Stomach (tissue), 9 donors: ENCODE measurements around the gene SLC13A3. TPM values are rescaled to one million over a fixed set of nuclear protein-coding genes. Genes with fewer than 3 reads are reported as not detected.

Experiments
- DNase-seq, 2 donors: peaks; one replicate each; pipeline versions ENCODE4 v3.0.0 to v3.0.0-alpha.2; 2013 to 2019
- H3K27ac ChIP-seq, 5 donors: fragments of 200-600 bp in 4 of 5; sonication (generic) in 4 of 5; one replicate each; pipeline ENCODE4 v1.5.1; 2013 to 2019; ENCODE audit warnings: mild to moderate bottlenecking in 1 of 5, moderate library complexity in 1 of 5
- H3K27me3 ChIP-seq, 3 donors: fragments of 200-600 bp; sonication (generic); one replicate each; pipeline ENCODE4 v1.5.1; 2017 to 2019; ENCODE audit warnings: mixed run types in 1 of 3
- H3K36me3 ChIP-seq, 4 donors: fragments of 200-600 bp; sonication (generic); 1 replicate in 3 of 4; 2 replicates in 1 of 4; pipeline ENCODE4 v1.5.1; 2016 to 2019
- H3K4me1 ChIP-seq, 4 donors: fragments of 200-600 bp; sonication (generic); one replicate each; pipeline ENCODE4 v1.5.1; 2016 to 2019
- H3K4me3 ChIP-seq, 4 donors: fragments of 200-600 bp; sonication (generic) in 3 of 4; one replicate each; pipeline ENCODE4 v1.5.1; 2016 to 2019; ENCODE audit warnings: mild to moderate bottlenecking in 1 of 4
- H3K9me3 ChIP-seq, 4 donors: fragments of 200-600 bp; sonication (generic); one replicate each; pipeline ENCODE4 v1.5.1; 2016 to 2019
- EP300 ChIP-seq: sonication (generic); formaldehyde crosslinking; IDR thresholded peaks from one replicate; pipeline ENCODE4 v1.6.1; 2017; ENCODE audit warnings: antibody characterized with exemption
- POLR2A ChIP-seq, 4 donors: fragments of 450-650 bp; IDR thresholded peaks; one replicate each; pipeline ENCODE4 v1.6.1; 2016; ENCODE audit warnings: antibody characterized with exemption in 4 of 4, control low read depth in 2 of 4, mild to moderate bottlenecking in 1 of 4, moderate library complexity in 1 of 4
- POLR2AphosphoS5 ChIP-seq, 3 donors: sonication (generic); formaldehyde crosslinking; IDR thresholded peaks; one replicate each; pipeline ENCODE4 v1.6.1; 2016; ENCODE audit warnings: antibody characterized with exemption in 3 of 3
- WGBS, 5 donors: extraction: QIAGEN DNeasy Blood & Tissue Kit in 3 of 5; methylation state at CpG; one replicate each; pipeline versions ENCODE4 v1.1.5 to v1.1.7; 2013 to 2018; 5-methylcytosine and 5-hydroxymethylcytosine counted together
- intact Hi-C: fragments of 100-400 bp; cut with DNase I; formaldehyde crosslinking; loops from one replicate; pipeline ENCODE4 v1.15.1; 2023; ENCODE audit warnings: low total_unique reads
- polyA plus RNA-seq, 3 donors: library from polyadenylated mRNA; stranded (reverse); fragments of 200-250 nt; gene quantifications; one replicate each; pipeline ENCODE4 v1.2.3, GENCODE V29; 2013
- total RNA-seq, 5 donors: library from RNA; depleted of rRNA; stranded (reverse); fragments of >200 nt; gene quantifications; one replicate each; pipeline versions ENCODE4 v1.1.0 to v1.2.3, GENCODE V29; 2014 to 2016
- TF ChIP-seq, protein P1 (sequence below), 7 experiments: fragments of 450-650 bp in 4 of 7; fragments of 200-600 bp in 3 of 7; sonication (generic) in 3 of 7; IDR thresholded peaks; one replicate each; pipeline ENCODE4 v1.5.1; 2016 to 2019; ENCODE audit warnings: antibody characterized with exemption in 7 of 7, control low read depth in 2 of 7, mild to moderate bottlenecking in 1 of 7
- donor health status: healthy with polysubstance abuse.
- donor health status: Bipolar disorder and iron deficiency.
- donor health status: healthy.

SLC13A3 gene
- total and polyA plus RNA-seq, 8 donors: 0.61 to 6.6 (median 1.4) TPM; not detected in 2

DNA sequence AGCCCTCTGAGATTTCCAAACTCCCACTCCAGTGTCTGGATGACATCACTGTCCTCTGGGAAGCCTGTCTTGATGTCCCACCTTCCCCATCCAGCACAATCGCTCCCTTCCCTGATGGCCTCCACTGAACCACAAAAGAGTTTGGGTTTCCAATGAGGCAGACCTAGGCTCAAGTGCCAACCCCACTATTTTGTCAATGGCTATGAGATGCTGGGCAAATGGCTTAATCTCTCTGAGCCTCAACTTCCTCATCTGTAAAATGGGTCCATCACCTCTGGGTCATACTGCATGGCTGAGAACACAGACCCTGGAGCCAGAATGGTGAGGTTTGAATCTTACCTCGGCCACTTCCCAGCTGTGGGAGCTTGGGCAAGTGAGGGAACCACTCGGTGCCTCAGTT, 11.7 kb downstream of the SLC13A3 start:
- no peak for DNase-seq
- H3K27me3 ChIP-seq: peaks cover 0 to 12% (median 0%) of the 10 kb centered on the region in 3 donors
- intact Hi-C loops: no loop called here

DNA sequence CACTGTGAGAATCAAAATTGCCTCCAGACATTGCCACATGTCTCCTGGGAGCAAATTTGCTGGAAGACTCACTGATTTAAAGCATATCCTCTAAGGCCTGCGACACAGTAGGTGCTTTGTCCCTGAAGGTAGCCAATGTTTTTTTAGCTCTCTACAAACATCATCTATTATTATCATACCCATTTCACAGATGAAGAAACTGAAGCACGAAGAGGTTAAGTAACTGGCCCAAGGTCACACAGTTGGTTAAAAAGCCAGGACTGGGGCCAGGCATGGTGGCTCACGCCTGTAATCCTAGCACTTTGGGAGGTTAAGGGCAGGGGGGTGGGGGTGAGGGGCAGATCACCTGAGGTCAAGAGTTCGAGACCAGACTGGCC, 12.4 kb downstream of the SLC13A3 start:
- WGBS, 5 donors: 92 to 96% (median 95%) methylated on average over 4 of the region's 4 CpGs
- TF ChIP-seq, protein P1, sequence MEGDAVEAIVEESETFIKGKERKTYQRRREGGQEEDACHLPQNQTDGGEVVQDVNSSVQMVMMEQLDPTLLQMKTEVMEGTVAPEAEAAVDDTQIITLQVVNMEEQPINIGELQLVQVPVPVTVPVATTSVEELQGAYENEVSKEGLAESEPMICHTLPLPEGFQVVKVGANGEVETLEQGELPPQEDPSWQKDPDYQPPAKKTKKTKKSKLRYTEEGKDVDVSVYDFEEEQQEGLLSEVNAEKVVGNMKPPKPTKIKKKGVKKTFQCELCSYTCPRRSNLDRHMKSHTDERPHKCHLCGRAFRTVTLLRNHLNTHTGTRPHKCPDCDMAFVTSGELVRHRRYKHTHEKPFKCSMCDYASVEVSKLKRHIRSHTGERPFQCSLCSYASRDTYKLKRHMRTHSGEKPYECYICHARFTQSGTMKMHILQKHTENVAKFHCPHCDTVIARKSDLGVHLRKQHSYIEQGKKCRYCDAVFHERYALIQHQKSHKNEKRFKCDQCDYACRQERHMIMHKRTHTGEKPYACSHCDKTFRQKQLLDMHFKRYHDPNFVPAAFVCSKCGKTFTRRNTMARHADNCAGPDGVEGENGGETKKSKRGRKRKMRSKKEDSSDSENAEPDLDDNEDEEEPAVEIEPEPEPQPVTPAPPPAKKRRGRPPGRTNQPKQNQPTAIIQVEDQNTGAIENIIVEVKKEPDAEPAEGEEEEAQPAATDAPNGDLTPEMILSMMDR (IDR thresholded peaks at IDR 0.05): no peak
- TF ChIP-seq POLR2AphosphoS5 (IDR thresholded peaks at IDR 0.05): no peak
- TF ChIP-seq POLR2A (IDR thresholded peaks at IDR 0.05): no peak
- no peak for TF ChIP-seq EP300
- H3K4me3 ChIP-seq: no peak overlapping the region
- intact Hi-C loops: no loop called here
- no peaks in the 10 kb centered on the region for H3K36me3 ChIP-seq
- H3K27ac ChIP-seq: no peak overlapping the region
- DNase-seq: no peak
- H3K4me1 ChIP-seq: no peaks in the 10 kb centered on the region
- H3K27me3 ChIP-seq: peaks cover 0 to 12% (median 0%) of the 10 kb centered on the region in 3 donors
- H3K9me3 ChIP-seq: no peaks in the 10 kb centered on the region

More for the DNA sequence above, 11.7 kb downstream of the SLC13A3 start:
- no peaks in the 10 kb centered on the region for H3K4me1 ChIP-seq
- H3K9me3 ChIP-seq: no peaks in the 10 kb centered on the region
- TF ChIP-seq POLR2A (IDR thresholded peaks at IDR 0.05) (no peak), EP300 (no peak), POLR2AphosphoS5 (IDR thresholded peaks at IDR 0.05) (no peak)
- TF ChIP-seq, protein P1 (IDR thresholded peaks at IDR 0.05): no peak
- H3K36me3 ChIP-seq: no peaks in the 10 kb centered on the region
- H3K4me3 ChIP-seq: no peak overlapping the region
- no peak overlapping the region for H3K27ac ChIP-seq
- 93 to 100% (median 95%) methylated on average over 3 of the region's 3 CpGs for WGBS, 5 donors

DNA sequence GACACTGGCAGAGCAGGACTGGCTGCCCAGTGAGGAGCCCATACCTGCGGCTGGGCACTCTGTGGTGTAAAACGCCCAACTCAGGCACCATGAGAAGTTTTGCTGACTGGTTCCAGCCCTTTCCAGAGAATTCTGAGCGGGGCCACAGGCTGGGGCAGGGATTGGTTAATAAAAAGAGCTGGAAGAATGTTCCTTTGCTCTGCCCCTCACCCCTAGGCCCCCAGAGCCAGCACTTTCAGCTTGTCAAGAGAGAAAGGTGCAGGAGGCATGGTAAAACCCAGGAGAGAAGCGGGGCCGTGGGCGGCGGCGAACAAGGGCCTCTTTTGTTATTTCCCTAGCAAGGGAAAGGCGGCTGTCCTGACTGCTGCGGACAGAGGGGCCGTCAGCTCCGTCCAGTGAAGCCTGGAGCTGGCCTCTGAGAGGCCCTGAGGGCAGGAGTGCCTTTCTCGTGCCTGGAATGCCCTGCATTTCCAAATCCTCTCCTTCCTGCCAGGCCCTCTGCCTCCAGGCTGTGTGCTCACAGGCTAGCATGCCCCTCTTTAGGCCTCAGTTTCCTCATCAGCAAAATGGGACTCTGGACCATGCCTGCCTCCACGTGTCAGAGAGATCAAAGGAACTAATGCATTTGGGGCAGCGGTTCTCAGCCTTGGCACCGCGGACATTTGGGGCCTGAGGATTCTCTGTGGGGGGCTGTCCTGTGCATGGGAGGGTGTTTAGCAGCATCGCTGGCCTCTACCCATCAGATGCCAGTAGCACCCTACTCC, 12.9 kb downstream of the SLC13A3 start:
- WGBS, 5 donors: 80 to 91% (median 85%) methylated on average over 14 to 18 of the region's 18 CpGs
- no peaks in the 10 kb centered on the region for H3K9me3 ChIP-seq
- H3K36me3 ChIP-seq: no peaks in the 10 kb centered on the region
- no peak for TF ChIP-seq POLR2AphosphoS5 (IDR thresholded peaks at IDR 0.05)
- TF ChIP-seq EP300: no peak
- TF ChIP-seq POLR2A (IDR thresholded peaks at IDR 0.05): no peak
- TF ChIP-seq, protein P1 (IDR thresholded peaks at IDR 0.05): no peak
- peak in 1 of 2 donors; percentile 42 for DNase-seq
- no peak overlapping the region for H3K4me3 ChIP-seq
- intact Hi-C loops: no loop called here
- H3K27ac ChIP-seq: no peak overlapping the region
- no peaks in the 10 kb centered on the region for H3K4me1 ChIP-seq
- H3K27me3 ChIP-seq: peaks cover 0 to 12% (median 0%) of the 10 kb centered on the region in 3 donors

DNA sequence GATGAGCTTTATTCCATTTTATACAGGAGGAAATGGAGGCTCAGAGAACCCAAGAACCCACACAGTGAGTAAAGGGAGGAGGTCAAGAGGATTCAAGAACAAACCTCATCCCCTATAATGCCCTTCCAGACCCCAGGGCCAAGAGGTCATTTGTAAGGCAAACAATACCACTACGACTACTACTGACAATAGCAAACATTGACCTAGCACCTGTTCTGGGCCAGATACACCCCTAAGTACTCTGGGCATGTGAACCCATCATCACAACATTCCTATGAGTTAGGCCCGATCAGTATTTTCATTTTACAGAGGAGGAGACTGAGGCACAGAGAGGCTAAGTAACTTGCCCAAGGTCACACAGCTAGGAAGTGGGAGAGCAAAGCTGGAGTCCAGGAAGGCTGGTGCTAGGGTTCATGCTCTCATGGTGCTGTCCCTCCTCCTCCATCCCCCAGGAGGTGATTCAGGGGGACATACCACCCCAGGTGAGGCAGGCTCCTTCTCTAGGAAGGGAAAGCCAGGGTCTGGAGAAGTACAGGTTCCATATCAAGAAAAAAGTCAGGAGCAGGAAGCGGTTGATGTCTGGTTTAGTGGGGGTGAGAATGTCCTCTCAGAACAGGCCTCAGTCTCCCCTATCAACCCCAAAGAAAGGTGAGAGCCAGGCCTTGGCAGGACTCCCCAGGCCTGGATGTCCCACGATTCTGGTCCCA, 13.7 kb downstream of the SLC13A3 start:
- 69 to 90% (median 71%) methylated on average over 4 of the region's 4 CpGs for WGBS, 5 donors

More for the DNA sequence above, 13.7 kb downstream of the SLC13A3 start:
- no peak overlapping the region for H3K4me3 ChIP-seq
- no peaks in the 10 kb centered on the region for H3K36me3 ChIP-seq
- H3K27ac ChIP-seq: no peak overlapping the region
- TF ChIP-seq, protein P1 (IDR thresholded peaks at IDR 0.05): no peak
- TF ChIP-seq EP300 (no peak), POLR2AphosphoS5 (IDR thresholded peaks at IDR 0.05) (no peak), POLR2A (IDR thresholded peaks at IDR 0.05) (no peak)
- H3K27me3 ChIP-seq: peaks cover 0 to 12% (median 0%) of the 10 kb centered on the region in 3 donors
- no peaks in the 10 kb centered on the region for H3K4me1 ChIP-seq
- intact Hi-C loops: no loop called here
- DNase-seq: no peak
- H3K9me3 ChIP-seq: no peaks in the 10 kb centered on the region
